Effector CD4-positive, alpha-beta T cell (primary cell): ENCODE data around the gene GRM7.

Source experiments
- DNase-seq: peaks from one replicate; pipeline ENCODE4 v3.0.0-alpha.2; 2020

GRM7 gene

GRCh38 chr3:7249493-7250076, 388.7 kb downstream of the GRM7 start:
- DNase-seq: no peak

DNA sequence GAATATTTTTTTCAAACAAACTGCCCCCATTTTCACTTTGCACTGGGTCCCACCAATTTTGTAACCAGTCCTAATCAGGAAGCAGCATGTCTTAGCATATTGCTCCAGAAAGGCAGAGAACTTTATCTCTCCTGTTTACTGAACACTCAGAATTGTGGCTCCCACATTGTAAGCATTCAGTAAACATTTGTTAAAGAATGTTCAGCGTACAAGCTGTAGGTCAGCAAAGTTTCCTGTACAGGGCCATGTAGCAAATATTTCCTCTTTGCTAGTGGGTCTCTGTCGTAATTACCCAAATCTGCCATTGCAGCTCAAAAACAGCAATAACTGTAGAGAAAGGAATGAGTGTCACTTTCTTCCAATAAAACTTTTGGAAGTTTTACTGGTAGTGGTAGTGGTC, 393.3 kb downstream of the GRM7 start:
- DNase-seq: no peak

DNA sequence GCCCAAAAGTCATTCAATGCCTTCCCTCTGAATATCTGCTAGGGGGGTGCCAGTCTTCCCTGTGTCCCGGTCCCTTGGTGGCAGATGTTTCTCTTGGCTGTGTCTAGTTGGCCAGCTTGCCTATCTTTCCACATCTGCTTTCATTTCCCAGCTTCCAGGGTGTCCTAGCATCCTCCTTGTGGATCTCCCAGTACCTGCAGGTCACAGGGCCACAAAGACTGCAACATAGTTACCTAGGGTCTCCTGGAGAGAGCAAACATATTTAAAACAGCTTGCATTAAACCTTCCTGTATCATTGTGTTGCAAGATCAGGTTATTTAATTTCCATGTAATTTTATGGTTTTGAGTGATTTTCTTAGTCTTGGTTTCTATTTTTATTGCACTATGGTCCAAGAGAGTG, 400.1 kb downstream of the GRM7 start:
- DNase-seq: no peak

- no peak for DNase-seq
These were observed 402.7 kb downstream of the GRM7 start for GRCh38 chr3:7263347-7264195.

- DNase-seq: no peak
These were observed 403.2 kb downstream of the GRM7 start for GRCh38 chr3:7264196-7264526.

DNA sequence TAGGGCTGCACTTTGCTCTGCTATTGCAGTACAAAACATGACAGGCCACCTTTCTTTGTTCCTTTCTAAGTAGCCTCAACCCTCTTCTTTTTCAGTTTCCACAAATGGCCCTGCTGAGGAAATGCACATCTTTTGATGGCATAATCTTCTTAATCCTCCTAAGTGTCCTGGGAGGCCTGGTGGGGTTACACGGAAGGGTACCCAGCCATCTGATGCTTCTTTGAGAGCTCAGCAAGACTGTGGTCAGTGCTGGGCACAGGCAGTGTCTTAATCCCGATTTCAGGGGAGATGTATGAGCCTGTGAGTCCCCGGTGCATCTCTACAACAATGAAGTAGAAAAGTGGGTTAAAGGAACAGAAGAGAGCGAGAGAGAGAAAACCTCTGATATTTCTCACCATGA, 404.8 kb downstream of the GRM7 start:
- no peak for DNase-seq

GRCh38 chr3:7266551-7266950, 405.6 kb downstream of the GRM7 start:
- DNase-seq: no peak

- no peak for DNase-seq
These were observed 409.8 kb downstream of the GRM7 start for GRCh38 chr3:7270731-7271130.

- DNase-seq: no peak
These were observed 410.7 kb downstream of the GRM7 start for GRCh38 chr3:7271631-7272030.

- no peak for DNase-seq
These were observed 411.3 kb downstream of the GRM7 start for GRCh38 chr3:7272203-7272602.

DNA sequence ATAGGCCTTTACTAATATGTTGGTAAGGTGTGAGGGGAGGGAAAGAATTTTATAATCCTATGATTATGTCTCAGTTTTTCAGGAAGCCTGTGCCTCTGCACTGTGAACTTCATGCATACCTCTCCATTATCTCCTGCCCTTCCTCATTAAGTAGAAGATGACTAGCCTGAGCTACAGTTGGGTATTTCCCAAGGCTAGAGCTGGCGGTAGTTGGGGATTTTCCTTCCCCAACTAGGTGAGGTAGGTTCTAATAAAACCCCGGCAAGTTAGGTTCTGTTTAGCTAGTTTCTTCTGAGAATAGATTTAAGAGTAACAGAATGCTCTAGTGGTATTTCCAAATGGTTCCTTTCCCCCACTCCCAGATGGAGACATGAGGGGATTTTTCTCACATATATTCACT, 414.5 kb downstream of the GRM7 start:
- no peak for DNase-seq

- no peak for DNase-seq
These were observed 419.4 kb downstream of the GRM7 start for GRCh38 chr3:7280318-7280717.

DNA sequence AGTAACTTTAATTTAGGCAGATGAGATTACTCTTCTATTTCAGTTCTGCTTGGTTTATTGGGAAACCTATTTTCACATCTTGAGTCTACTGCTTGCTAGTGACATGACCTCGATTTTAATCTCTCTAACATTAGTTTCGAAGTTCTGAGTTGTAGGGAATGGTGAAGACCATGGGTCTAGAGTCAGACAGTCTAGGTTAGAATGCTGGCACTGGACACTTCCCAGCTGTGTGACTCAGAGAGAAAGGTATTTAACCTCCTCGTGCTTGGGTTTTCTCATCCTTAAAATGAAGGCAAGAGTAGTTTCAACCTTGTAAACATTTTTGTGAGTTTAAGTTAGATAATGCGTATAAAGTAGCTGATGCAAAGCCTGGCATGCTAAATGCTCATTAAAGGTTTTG, 422.1 kb downstream of the GRM7 start:
- DNase-seq: no peak

GRCh38 chr3:7285505-7285904, 424.6 kb downstream of the GRM7 start:
- no peak for DNase-seq

DNA sequence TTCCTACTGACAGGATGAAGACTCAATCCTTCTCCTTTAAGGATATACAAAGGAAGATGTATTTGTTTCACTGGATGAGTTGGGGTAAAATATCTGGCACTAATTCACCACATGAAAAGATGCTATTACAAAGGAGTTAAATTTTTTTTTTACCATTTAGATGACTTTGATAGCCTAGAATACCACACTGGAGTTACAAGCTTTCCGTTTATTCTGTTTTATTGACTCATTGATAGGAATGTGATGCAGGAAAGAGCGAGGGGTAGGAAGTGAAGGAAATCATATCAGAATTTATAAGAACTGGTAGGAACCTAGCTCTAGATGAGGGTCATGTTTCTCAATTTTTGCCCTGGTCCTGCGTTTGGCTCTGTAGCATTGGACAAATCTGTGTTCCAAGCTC, 427.2 kb downstream of the GRM7 start:
- DNase-seq: no peak

DNA sequence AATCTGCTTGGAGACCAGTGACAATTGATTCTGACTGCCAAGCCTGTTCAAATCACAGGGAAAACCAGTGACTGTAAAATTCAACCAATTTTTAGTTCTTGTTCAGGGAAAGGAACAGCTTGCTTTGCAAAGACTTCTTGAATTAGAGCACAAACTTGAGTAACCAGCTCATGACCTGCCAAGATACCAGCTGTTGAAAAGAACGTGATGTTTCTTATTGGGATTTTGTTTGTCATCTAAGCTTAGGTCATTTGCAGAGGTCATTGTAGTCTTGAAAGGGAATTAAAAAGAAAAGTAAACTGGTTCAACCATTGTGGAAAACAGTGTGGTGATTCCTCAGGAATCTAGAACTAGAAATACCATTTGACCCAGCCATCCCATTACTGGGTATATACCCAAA, 428.2 kb downstream of the GRM7 start:
- no peak for DNase-seq

- no peak for DNase-seq
These were observed 429.3 kb downstream of the GRM7 start for GRCh38 chr3:7290077-7290825.

DNA sequence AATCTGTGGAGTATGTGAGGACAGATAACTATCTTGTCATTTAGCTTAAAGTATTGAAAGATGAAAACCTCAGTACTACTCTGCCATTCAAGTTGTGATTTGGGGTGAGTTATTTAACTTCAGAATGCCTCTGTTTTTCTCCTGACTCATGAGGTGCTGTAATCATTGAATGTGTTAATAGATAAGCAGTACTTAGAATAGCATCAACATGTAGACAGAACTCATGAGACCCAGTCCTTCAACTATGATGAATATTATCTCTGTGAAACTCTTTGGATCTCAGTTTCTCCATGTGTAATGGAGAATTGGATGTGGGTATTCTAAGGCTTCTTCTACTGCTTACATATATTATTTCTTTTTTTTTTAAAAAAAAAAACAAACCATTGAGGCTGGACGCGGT, 431.4 kb downstream of the GRM7 start:
- DNase-seq: no peak

GRCh38 chr3:7293286-7293685, 432.4 kb downstream of the GRM7 start:
- no peak for DNase-seq

DNA sequence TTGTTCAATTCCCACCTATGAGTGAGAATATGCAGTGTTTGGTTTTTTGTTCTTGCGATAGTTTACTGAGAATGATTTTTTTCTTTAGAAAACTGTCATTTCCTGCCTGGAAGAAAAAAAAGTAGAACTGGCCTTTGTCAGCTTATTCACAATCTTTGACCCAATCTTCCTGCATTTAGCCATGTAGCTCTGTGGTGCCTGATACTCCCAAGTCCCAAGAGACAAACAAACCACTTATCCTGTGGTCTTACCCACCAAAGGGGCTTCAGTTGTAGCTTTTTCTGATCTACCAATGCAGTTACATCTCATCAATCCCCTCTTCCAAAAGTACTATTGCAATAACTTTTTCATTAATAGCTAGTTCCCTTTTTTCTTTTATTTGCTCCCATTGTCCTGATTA, 444.6 kb downstream of the GRM7 start:
- no peak for DNase-seq

GRCh38 chr3:7306901-7307300, 446.0 kb downstream of the GRM7 start:
- DNase-seq: no peak

- DNase-seq: no peak
These were observed 446.5 kb downstream of the GRM7 start for GRCh38 chr3:7307410-7307809.

- DNase-seq: no peak
These were observed 448.8 kb downstream of the GRM7 start for GRCh38 chr3:7309641-7310102.

- no peak for DNase-seq
These were observed 454.1 kb downstream of the GRM7 start for GRCh38 chr3:7315037-7315436.
